Ovary (tissue), 9 donors: Measurements from ENCODE around the gene IGF1. TPM values are rescaled to one million over a fixed set of nuclear protein-coding genes. Genes with fewer than 3 reads are reported as not detected.

Source experiments
- DNase-seq, 5 donors: peaks; one replicate each; pipeline ENCODE4 v3.0.0-alpha.2; 2019 to 2020
- H3K27ac ChIP-seq, 2 donors: fragments of 200-600 bp; one replicate each; pipeline versions ENCODE4 v1.5.1 to v1.8.0; 2019 to 2022
- H3K27me3 ChIP-seq: fragments of 200-600 bp; one replicate; pipeline ENCODE4 v1.8.0; 2022
- H3K36me3 ChIP-seq: fragments of 200-600 bp; sonication (generic); one replicate; pipeline ENCODE4 v1.5.1; 2019
- H3K4me1 ChIP-seq: one replicate; pipeline ENCODE4 v1.8.1; 2013; ENCODE audit warnings: mild to moderate bottlenecking, moderate library complexity; ENCODE audit not compliant: insufficient read depth
- H3K4me3 ChIP-seq: fragments of 200-600 bp; sonication (generic); one replicate; pipeline ENCODE4 v1.5.1; 2017
- H3K9me3 ChIP-seq, 2 donors: fragments of 200-600 bp in 1 of 2; sonication (generic) in 1 of 2; one replicate each; pipeline versions ENCODE4 v1.5.1 to v1.8.1; 2013 to 2019; ENCODE audit warnings: mild to moderate bottlenecking in 1 of 2, moderate library complexity in 1 of 2
- CTCF ChIP-seq, 3 donors: fragments of 450-650 bp in 2 of 3; fragments of 200-600 bp in 1 of 3; IDR thresholded peaks; one replicate each; pipeline versions ENCODE4 v1.5.1 to v1.8.0; 2016 to 2022; ENCODE audit warnings: antibody characterized with exemption in 3 of 3, mild to moderate bottlenecking in 1 of 3
- EP300 ChIP-seq: sonication (generic); formaldehyde crosslinking; IDR thresholded peaks from one replicate; pipeline ENCODE4 v1.6.1; 2017; ENCODE audit warnings: antibody characterized with exemption
- POLR2A ChIP-seq: fragments of 450-650 bp; IDR thresholded peaks from one replicate; pipeline ENCODE4 v1.6.1; 2017; ENCODE audit warnings: antibody characterized with exemption, mild to moderate bottlenecking, moderate library complexity
- WGBS, 3 donors: extraction: QIAGEN DNeasy Blood & Tissue Kit in 1 of 3; methylation state at CpG; one replicate each; pipeline versions ENCODE4 v1.1.5 to v1.1.7; 2013 to 2017; 5-methylcytosine and 5-hydroxymethylcytosine counted together
- intact Hi-C, 4 donors: fragments of 100-400 bp; cut with DNase I; formaldehyde crosslinking; loops; one replicate each; pipeline versions ENCODE4 v1.11.0 to v1.15.1; 2022 to 2023
- polyA plus RNA-seq, 2 donors: library from polyadenylated mRNA; stranded (reverse); fragments of 200-250 nt in 1 of 2; fragments of 350-450 nt in 1 of 2; fragmentation: Illumina TruSeq in 1 of 2; extraction: RNeasy Lipid Tissue Mini Kit (QIAGEN cat#74804) in 1 of 2; gene quantifications; one replicate each; pipeline ENCODE4 v1.2.3, GENCODE V29; 2013 to 2014
- total RNA-seq, 7 donors: library from RNA; depleted of rRNA in 2 of 7; stranded (reverse); fragments of >200 nt in 2 of 7; fragmentation: NEBNext Ultra II Directional in 3 of 7; extraction: Animal tissue kit (Norgen Biotek cat#: 25700) in 3 of 7; gene quantifications; one replicate each; pipeline versions ENCODE4 v1.1.0 to v1.2.4, GENCODE V29; 2016 to 2023
- donor health status: DM: no; HTN: no; CAD: no; lungs with moderate emphysema.
- donor health status: DM: no; HTN: no; CAD: no.
- donor health status: Bipolar disorder and iron deficiency.
- donor health status: DM: yes; HTN: yes; CAD: no.
- donor health status: DM: no; HTN: no; CAD: no.
- donor health status: DM: yes; HTN: yes; CAD: no.

IGF1 gene
- total and polyA plus RNA-seq, 9 donors, result 1.4 to 44.4 (median 9.3) TPM

DNA sequence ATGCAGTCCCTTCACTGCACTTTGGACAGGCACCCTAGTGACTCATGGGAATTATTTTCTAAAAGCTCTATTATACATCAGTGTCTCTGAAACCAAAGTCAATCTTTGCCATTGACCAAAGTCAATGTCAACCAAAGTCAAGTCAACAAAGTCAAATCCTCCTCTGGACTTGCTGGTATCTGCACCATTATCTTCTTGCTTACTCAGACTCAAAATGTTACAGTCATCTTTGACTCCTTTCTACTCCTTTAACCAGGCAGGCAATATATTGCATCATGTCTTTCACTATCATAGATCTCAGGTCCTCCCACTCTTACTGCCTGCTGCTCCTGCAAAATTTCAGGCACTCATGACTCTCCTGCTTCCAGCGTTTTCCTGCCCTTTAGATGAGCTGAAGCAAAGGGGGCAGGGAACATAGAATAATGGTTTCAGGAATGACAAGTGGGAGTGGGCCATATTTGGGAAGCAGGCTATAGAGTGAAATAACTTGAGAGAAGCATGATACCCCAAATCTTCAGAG is 39.2 kb downstream of the IGF1 start:
- TF ChIP-seq POLR2A, result no peak
- no peak for TF ChIP-seq CTCF (IDR thresholded peaks at IDR 0.05)
- no peak for TF ChIP-seq EP300
- no peak overlapping the region for H3K27ac ChIP-seq
- no peaks in the 10 kb centered on the region for H3K27me3 ChIP-seq
- no peak overlapping the region for H3K4me3 ChIP-seq
- 54 to 73% (median 65%) methylated on average over 1 of the region's 1 CpG for WGBS, 3 donors
- H3K36me3 ChIP-seq, result no peaks in the 10 kb centered on the region
- intact Hi-C loops, result no loop called here
- H3K4me1 ChIP-seq, result peaks cover 4% of the 10 kb centered on the region
- DNase-seq, result no peak
- no peaks in the 10 kb centered on the region for H3K9me3 ChIP-seq

GRCh38 chr12:102439426-102440405 is 40.6 kb downstream of the IGF1 start:
- H3K9me3 ChIP-seq, result no peaks in the 10 kb centered on the region
- H3K27ac ChIP-seq, result no peak overlapping the region
- no peaks in the 10 kb centered on the region for H3K27me3 ChIP-seq
- TF ChIP-seq CTCF (IDR thresholded peaks at IDR 0.05), result no peak
- TF ChIP-seq EP300, result no peak
- no peak for TF ChIP-seq POLR2A
- WGBS, 3 donors, result 51 to 57% (median 52%) methylated on average over 11 of the region's 11 CpGs
- intact Hi-C loops, result no loop called here
- no peak overlapping the region for H3K4me3 ChIP-seq
- H3K36me3 ChIP-seq, result no peaks in the 10 kb centered on the region
- H3K4me1 ChIP-seq, result peaks cover 4% of the 10 kb centered on the region
- no peak for DNase-seq

DNA sequence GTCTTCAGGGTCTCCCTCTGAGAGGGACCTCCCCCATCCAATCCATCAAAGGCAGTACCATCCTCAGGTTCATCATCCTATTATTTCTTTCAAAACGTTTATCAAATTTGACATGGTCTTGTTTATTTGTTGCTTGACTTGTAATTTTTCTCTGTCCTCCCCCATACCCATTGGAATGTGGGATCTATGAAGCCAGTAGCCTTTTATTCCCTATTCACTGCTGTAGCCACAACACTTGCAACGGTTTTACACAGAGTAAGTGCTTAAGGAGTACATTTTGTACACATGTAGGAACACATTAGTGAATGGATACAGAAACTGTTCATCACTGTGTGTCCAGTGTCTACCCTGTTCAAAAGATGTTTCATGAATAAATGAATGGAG is 41.5 kb downstream of the IGF1 start:
- no peaks in the 10 kb centered on the region for H3K9me3 ChIP-seq
- intact Hi-C loops, result no loop called here
- WGBS, 3 donors, result 15 to 21% (median 18%) methylated on average over 2 of the region's 2 CpGs
- no peak overlapping the region for H3K27ac ChIP-seq
- peaks cover 4% of the 10 kb centered on the region for H3K4me1 ChIP-seq
- H3K36me3 ChIP-seq, result no peaks in the 10 kb centered on the region
- no peak for TF ChIP-seq EP300
- no peak for TF ChIP-seq CTCF (IDR thresholded peaks at IDR 0.05)
- TF ChIP-seq POLR2A, result no peak
- H3K27me3 ChIP-seq, result no peaks in the 10 kb centered on the region
- DNase-seq, result no peak
- no peak overlapping the region for H3K4me3 ChIP-seq

DNA sequence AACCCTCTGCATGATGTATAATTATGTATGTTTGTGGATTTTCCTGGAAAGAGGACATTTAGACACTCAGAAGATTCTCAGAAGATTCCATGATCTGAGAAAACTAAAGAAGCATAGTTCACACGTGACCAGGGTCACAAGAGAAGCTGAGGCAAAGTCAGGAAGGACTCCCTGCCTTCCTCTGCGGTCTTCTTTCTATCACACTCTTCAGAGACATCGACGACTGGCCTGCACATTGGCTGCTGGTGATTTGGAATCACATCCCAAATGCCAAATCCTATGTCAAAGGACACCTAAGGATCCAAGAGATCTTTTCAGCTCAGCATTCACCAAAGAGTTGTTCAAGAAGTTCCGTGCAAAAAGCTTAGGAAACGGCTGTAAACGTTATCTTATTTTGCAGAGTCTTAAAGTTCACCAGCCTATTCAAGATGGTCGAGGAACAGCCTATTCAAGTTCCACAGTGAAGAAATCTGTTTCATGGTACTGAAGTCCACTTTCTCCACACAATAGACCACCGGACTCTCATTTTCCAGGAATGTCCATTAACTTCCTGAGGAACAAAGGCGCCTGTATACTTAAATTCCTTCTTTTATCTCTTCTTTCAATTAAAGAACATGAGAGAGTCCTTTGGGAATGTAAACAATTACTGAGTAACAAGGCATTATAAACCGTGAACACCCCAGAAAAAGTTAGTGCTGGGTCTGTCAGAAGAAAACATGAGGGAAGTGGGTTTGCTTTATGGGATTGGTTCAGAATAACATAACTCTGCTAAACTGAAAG is 42.1 kb downstream of the IGF1 start:
- no peaks in the 10 kb centered on the region for H3K27me3 ChIP-seq
- no peaks in the 10 kb centered on the region for H3K9me3 ChIP-seq
- intact Hi-C loops, result no loop called here
- TF ChIP-seq POLR2A (no peak), EP300 (no peak), CTCF (IDR thresholded peaks at IDR 0.05) (no peak)
- 46 to 53% (median 50%) methylated on average over 11 of the region's 11 CpGs for WGBS, 3 donors
- H3K4me3 ChIP-seq, result no peak overlapping the region
- H3K4me1 ChIP-seq, result peaks cover 6% of the 10 kb centered on the region
- no peaks in the 10 kb centered on the region for H3K36me3 ChIP-seq
- DNase-seq, result no peak
- H3K27ac ChIP-seq, result no peak overlapping the region
